Stimulated activated naive CD4-positive, alpha-beta T cell treated with Interleukin-2 at 50 U/mL for 16 hours (primary cell): ENCODE measurements around the gene NTF3.

Experiments used
- DNase-seq: peaks from one replicate; lab custom pipeline; 2025; lab: John Stamatoyannopoulos, UW

The NTF3 gene

DNA sequence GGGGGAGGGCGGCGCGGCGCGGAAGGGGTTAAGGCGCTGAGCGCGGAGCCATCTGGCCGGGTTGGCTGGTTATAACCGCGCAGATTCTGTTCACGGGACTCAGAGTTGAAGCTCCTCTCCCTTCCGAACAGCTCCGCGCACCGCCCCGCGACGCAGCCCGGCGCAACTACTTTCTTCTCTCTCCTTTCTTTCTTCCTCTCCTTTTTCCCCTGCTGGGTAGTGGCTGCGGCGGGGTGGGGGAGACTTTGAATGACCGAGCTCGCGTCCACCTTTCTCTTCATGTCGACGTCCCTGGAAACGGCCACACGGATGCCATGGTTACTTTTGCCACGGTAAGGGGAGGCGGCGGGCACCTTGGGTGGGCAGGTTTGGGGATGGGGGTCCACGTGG lies at the start of gene NTF3:
Gene NTF3, plus strand, starts transcription at position 98 of the 390 bp plus-strand sequence. Its CDS starts 217 bp downstream, at position 315.
- no peak for DNase-seq

DNA sequence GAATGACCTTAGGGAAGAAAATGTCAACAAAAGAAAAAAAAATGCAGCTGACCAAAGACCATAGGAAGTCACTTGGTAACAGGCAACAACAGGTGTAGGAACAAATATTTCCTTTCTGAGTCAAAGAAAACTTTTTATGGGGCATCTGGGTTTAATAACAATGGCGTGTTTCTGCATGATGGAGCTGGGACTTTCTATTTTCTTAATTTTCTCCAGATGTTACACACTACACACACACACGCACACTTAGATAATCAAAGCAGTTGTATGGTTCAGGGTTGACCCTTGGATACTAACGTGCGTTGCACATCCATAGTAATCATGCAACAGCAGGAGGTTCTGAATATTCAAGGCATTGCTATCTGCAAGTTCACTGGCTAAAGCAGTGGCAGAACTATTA lies 47.9 kb upstream of the NTF3 start:
- DNase-seq, result no peak

DNA sequence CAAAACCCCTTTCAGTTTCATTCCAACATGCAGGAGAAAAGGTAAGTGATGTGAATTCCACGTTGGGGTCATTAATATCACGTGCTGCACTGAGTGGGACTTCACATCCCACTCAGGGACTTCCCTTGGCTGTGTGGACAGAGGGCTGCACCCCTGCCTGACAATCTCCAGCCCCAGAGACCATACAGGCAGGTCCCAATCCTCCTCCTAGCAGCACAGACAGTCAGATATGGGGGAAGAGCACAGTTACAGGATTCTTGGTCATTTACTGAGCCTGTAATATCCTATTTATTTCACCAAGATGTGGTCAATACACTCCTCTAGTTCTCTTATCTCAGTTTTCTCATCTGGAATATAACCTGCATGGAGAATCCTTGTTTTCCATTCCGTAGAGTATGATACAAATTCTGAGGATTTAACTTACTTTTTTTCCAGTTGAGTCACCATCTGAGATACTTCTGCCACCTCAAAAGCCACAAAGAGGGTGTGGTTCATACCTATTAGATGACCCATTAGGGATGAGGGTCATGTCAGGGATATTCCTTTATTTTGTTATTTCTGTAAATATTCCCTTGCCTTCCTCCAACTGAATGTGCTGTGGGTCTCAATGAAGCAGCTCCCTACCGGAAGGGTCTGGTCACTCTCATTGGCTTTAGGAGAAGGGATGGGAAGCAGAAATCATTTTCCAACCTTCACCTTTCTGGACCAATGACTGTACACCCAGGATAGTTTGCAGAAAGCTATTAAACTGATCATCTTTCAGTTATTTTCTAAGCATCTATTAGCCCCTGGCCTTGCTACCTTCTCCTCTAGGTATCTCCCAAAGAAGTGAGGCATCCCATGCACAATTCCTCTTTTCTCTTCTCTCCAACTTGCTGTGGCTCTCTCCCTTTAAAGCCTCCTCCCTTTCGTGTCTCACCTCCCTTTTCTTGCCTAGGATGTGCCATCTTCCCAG lies 43.0 kb upstream of the NTF3 start:
- no peak for DNase-seq

DNA sequence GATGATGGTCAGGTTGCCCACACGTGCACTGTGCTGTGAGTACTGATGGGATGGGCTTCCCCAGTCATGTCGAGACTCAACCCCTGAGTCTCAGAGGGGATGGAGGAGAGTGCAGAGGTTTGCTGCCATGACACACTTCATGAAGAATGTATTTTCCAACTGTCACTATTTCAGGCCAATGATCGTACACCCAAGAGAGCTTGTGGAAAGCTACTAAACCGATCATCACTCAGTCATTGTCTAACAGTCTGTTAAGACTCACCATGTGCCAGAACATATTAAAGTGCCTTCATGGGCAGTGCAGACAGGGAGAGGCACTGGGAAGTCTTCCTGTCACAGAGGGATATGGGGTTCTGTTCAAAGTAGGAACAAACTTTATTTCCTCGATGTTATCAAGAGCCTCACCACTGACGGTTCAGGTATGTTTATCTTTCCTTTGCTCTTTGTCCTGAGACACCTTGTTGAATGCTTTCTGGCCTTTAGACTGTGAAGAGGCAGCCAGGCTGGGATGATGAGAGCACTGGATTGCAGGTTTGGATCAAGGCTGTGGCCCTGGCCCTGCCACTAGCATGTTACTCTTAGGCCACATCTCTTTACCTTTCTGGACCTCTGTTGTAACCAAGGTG lies 41.6 kb upstream of the NTF3 start:
- no peak for DNase-seq

DNA sequence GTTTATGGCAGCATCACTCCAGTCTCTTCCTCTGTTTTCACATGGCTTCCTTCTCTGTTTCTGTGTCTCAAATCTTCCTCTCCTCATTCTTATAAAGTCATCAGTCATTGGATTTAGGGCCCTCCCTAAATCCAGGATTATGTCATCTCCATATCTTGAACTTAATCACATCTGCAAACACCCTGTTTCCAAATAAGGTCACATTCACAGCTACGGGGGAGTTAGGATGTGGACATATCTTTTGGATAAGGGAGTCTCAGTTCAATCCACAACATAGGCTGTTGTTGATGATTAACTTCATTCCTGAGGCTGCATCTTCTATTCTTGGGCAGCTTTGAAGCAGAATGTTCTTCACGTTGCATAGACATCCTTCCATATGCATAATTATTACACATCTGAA lies 40.3 kb upstream of the NTF3 start:
- no peak for DNase-seq

DNA sequence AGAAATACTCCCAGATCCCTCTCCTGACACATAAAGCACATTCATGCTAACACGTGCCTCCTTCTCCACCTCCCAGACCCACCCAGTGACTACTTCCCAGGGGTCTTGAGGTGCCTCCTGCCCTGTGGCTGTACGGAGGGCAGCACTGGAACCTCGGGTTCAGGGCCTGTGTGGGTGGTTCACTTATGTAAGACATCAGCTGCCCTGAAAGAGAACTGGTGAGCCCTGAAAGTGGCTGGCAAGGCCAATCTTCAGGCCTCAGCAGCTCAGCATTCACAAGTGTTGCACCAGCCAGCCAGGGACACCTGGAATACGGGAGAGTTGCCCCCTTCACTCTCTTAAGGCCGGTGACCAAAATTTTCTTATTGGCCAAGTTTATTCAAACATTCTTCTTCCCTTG lies 38.9 kb upstream of the NTF3 start:
- no peak for DNase-seq

DNA sequence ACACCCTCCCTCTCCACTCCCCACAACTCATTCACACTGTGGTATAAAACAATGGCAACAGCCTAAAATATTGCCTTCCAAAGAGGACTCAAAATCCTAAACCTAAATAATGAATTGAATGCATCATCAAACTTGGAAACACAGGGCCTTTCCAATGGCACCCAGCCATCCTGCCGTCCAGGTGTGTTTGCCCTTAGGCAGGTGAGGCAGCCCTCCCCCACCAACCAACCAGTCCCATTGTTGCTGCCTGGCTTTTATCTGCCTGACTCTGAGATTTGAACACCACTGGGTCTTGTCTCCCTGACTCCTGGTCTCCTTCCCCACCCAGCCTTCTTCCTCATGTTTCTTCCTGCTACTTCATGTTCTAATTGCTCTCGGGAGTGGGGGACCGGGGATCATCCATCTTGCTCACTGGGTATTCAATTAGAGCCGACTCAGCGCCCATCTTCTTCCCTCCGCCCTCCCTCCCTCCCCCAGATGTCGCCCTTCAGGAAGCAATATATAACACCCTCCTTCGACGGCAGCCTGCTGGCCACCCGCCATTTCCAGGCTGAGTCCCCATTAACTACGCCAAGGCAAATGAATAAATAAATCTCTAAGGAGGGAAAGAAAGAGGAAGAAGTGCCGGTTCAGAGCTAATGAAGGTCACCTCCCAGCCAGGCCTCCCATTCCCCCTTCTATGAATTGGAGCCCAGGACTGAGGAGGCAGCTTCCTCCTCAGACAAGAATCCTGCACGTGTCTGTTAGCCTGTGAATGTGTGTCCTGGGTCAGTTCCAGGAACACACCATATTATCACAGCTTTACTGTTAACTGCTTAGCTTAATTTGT lies 36.3 kb upstream of the NTF3 start:
- no peak for DNase-seq

DNA sequence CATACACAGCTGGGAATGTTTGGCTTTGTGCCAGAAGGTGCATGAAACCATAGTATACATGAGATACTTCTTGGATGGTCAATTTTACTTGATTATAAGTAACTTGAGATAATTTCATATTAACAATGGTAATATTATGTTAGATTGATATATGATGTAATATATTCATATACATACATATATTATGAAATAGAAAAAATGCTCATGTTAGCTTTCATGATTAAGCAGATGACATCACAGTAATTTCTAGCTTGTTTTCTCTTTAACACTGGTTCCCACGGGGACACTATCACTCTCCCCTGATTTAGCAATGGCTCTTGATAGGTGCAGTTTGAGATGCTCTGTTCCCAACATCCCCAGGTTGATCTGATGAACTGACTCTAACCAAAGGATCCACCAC lies 35.4 kb upstream of the NTF3 start:
- no peak for DNase-seq

DNA sequence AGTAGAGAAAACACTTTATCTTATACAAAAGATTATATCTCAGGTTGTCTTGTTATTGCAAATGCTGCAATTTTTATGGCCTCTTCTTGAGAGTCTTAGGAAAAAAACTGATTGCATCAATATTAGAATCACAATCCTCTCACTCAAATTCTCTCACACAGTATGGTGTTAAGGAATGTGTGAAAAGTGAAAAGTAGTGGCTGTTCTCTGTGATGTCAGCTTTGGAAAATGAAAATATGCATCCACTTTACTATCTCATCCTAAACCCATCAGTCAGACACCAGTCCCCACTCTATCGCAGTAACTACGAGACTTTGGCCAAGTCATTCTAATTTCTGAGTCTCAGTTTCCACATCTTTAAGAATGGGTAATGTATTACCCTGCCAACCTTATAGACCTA lies 32.6 kb upstream of the NTF3 start:
- DNase-seq, result no peak

DNA sequence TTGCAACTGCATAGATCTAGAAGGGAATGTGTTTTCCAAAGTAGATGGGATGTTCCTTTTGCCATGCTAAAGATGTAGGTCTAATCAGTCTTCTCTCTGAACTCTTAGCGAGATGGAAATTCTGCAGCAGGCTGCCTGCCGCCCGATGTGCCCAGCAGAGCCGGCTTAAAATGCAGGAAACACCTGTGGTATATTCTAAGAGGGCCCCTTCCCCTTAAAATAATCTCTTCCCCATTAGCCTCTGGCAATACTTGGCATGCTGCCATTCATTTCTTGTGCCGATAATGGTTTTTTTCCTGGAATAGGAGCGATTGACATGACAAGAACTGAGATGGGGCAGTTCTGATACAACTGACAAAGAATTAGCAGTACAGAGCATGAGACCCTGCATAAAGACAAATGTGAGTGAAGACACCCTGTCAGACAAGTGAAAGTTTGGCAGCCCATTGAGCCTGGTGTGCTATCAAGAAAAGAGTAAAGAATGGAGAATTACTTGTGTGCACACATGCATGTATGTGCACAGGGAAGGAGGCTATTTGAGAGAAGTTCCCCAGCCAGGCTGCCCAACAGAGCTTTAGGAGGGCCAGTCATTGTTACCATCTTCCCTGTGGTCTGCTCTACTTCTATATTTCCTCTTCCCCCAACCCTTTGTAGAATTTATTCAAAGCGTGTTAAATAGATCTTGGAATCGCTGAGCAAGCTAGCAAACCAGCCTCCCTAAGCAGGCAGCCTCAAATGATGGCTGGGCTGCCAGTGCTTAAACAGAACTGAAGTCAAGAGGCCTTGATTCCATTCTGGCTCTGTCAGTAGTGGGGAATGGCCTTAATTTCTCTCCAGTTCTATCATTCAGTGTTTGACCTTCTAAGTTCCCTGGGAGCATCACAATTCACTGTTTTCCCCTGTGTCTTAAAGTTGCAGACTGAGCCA lies 29.6 kb upstream of the NTF3 start:
- no peak for DNase-seq

DNA sequence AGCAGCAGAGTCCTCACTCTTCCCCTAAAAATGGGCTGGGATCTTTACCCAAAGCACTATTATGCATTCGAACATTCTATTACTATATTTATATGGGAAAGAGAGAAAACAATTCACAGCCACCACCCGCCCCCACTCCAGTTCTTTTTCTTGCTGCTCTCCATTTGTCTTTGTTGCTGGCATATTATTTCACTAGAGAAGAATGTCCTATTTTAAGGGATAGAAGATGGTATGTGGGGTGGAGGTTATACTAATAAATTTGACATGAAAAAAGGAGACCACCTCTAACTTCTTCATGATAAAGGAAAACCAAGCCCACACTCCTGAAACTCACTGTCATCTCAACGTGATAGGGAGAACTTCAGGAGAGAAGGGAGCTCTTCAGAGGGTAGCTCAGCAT lies 28.5 kb upstream of the NTF3 start:
- no peak for DNase-seq

DNA sequence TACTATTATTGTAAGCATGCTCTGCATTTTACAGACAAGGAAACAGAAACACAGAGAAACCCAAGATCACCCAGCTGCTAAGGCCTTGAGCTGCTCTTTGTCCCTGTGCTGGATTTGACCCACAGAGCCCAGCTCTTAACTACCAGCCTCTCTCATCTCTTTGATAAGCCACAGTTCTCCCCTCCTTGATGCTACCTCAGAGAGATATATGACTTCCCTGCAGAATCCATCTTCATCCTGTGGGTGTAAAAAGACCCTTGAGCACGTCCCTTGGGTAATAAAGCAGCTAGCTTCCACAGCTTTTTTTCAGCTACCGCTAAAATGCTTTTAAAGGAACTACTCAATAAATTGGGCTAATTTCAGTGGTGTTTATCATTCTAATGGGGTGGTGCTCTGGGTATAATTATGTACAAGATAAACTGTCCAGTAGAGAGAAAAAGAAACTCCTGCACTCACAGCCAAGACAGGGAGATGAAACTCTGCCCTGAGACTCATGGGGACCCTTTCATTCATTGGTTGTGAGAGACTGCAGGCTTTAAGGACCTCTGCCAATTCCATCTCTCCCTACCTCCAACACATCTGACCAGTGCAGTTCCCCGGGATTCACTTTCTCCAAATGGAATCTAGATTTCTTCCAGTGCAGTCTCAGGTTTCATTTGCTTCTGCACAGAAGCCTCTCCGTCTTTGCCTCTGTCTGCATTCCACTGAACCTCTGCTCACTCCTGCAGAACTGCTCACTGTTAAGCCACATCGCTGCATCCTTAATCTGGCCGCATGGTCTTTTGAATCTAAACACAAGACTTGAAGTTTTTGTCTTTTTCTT lies 24.7 kb upstream of the NTF3 start:
- no peak for DNase-seq

DNA sequence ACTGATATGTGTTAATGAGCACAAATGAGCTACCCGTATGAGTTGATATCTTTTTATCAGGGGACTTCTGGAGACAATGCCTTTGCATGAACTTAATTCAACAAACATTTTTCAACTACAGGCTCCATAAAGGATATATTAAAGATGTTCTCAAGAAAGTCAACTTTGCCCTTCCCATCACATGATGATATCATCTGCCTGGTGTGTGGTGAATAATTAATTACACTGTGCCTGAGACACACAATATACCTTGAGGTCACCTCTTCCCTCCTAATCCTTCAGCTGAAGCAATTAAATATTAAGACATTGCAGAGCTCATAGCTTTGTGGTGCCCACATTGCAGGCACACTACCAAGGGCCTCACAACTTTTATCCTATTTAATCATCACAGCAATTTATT lies 22.3 kb upstream of the NTF3 start:
- DNase-seq, result no peak

DNA sequence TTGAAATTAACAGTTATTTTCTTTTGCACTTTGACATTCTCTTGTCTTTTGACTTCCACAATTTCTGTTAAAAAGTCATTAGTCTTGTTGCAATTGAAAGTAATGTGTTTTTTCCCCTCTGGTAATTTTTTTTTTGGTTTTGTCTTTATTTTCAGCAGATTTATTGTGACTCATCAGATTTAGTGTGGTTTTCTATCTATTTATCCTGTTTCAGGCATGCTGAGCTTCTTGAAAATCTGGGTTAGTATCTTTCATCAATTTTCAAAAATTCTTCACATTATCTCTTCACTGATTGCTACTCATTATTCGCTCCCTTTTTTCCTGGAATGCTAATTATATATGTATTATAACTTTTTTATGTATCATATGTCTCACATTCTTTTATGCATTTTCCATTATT lies 15.3 kb upstream of the NTF3 start:
- DNase-seq, result no peak

DNA sequence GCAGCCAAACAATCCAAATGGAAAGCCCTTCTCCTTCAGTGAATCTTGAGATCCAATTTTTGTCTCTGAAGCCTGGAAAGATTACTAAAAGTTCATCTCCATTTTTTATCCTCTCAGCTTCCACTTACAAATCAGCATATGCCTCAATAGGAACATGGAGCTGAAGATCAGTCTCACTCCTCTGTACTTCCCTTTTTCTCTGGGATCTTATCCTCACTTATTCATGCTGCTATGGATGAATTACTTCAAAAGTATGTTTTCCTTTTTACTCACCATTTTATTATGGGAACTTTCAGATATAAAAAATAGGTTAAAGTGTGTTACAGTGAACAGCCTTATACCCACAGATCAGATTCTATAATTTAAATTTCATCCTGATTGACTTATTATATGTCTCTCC lies 14.4 kb upstream of the NTF3 start:
- DNase-seq, result no peak

DNA sequence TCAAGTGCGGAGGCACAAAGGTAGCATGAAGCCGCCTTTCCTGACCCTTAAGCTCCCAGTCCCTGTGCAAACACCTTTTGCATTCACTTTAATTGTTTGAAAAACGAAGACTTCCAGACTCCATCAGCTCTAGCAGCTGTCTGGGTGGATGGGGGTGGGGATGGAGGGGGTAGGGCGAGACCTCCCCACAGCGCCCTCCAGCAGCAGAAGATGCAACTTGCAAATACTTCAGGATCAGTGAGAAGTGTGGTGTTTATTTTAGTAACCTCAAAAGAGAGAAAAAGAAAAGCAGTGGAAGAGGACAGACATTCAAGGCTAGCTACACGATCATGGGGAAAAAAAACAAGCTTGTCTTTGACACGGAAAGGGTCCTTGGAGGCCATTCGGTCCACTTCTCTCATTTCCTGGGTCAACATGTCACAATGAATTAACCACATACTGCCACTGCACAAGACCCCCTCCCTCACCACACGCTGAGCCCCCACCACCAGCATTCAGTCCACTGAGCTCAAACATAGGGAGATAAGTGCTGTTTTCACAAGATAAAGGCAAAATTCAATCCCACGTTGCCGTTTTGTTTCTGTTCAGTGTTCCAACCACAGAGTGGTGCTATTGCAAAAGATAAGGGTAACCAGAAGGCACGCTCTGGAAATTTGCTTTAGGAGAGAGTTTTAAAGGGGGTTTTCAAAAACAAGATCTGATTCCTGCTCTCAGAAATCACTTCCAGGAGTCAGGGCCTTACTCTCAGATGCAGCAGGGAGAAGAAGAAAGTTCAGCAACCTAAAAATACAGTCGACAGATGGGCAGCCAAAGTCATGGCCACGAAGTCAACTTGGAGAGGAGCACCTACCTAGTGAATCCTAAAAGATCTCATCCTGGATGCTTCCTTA lies 3.3 kb upstream of the NTF3 start:
- DNase-seq, result no peak

DNA sequence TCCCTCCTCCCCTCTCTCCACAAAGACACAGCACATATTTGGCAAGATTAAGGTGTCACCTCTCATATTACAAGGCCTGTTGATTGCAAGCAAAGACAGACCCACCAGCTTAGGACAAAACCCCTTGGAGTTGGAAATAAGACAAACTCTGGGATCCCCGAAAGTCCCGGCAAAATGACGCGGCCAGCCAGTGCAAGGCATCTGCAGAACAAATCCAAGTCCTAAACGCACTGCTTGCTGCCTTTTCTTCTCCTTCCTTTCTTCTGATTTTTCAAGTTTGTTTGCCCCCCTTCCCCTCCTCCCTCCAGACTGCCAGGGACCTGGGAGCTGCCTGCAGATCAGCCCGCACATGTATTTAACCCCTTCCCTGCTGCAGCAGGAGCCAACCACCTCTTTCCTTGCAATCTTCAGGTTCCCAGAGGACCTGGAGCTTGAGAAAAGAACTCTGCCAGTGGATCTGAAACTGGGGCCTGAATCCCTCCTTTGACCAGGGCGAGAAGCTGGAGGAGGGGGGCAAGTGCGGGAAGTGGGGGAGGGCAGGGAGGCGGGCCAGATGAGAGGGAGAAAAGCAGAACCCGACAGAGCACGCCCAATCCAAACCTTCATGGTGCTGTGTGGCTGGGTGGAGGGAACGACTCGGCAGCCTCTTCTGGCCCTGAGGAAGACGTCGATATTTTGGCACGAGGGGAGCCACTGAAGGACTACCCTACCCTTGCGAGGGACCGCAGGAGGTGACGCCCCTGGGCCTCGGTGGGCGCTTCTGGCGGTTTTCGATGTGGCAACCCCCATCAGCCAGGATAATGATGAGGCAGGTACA lies 2.0 kb upstream of the NTF3 start:
- DNase-seq, result no peak

DNA sequence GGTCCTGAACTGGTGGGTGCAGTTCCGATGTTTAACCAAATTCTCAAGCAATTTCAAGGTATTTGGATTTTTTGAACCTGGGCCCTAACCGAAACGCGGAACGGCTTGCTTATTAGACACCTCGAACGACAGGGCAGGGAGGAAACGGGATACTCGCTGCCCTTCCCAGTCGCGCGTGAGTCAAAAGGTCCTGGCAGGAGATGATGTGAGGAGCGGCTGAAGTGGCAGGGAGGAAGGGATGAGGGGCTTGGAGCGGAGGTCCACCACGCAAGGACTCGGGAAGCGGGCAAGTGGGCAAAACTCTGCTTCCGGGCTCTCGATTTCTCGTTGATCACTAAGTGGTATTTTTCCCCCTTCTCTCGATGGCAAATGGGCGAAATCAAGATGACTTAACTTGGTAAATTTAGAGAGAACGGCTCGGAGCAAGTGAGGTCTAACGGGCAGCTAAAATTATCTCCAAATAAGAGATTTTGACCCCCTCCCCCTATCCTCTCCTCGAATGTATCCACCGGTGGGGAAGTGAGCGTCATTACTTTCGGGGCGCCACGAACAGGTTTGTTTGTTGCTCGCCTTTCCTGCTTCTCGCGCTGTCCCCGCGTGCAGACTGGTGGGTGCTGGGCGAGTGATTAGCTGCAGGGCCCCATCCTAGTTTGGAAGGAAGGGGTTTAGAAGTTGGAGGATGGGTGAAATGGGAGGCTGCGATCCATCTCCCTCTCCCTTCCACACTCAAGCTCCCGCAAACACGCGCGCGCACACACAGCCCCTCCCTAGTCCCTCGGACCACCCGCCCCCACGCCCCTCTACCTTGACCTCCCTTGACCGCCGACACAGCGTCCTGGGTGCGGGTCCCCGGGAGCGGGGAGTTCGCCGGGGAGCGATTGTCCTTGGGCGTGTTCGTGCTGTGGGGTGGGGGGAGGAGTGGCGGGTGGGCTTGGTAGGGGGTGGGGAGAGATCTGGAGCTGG lies 986 bp upstream of the NTF3 start:
- no peak for DNase-seq
